GM12872 (cell line): ENCODE measurements around the gene KCNJ1.

Experiments used
- TF ChIP-seq, protein P1 (sequence below): IDR thresholded peaks from 3 replicates; pipeline ENCODE4 v1.5.1; 2011; ENCODE audit warnings: low read depth, mild to moderate bottlenecking, low read length, moderate library complexity; ENCODE audit not compliant: insufficient read depth

Gene KCNJ1

GRCh38 chr11:128843198-128843785, 23.8 kb downstream of the KCNJ1 start:
- TF ChIP-seq, protein P1, sequence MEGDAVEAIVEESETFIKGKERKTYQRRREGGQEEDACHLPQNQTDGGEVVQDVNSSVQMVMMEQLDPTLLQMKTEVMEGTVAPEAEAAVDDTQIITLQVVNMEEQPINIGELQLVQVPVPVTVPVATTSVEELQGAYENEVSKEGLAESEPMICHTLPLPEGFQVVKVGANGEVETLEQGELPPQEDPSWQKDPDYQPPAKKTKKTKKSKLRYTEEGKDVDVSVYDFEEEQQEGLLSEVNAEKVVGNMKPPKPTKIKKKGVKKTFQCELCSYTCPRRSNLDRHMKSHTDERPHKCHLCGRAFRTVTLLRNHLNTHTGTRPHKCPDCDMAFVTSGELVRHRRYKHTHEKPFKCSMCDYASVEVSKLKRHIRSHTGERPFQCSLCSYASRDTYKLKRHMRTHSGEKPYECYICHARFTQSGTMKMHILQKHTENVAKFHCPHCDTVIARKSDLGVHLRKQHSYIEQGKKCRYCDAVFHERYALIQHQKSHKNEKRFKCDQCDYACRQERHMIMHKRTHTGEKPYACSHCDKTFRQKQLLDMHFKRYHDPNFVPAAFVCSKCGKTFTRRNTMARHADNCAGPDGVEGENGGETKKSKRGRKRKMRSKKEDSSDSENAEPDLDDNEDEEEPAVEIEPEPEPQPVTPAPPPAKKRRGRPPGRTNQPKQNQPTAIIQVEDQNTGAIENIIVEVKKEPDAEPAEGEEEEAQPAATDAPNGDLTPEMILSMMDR: no peak

DNA sequence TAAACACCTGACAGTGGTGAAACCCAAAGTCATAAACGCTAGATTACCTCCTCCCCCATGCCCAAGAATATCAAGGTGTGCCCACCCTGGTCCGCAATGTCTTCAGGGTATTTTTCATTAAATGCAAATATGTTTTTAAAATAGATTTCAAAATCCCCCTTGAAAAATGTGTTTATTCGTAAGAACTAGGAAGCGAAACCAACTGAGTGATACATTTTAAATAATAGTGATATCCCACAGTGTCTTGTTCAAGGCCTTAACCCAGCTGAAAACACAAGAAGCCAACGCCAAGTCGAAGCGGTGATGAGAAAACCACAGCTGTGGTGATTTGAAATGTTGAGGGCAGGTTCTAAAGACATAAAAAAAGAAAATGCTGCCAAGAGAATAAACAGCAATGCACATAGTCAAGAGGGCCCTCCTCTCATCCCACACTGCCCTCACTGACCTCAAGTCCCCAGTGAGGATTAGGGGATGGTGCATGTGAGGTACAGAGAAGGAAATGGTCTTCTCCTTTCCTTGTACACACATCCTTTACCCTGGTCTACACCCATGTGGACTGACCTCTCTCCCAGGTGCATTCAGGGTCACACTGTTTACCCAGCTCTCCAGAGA, 25.5 kb downstream of the KCNJ1 start:
- TF ChIP-seq, protein P1: no peak

- TF ChIP-seq, protein P1: no peak
These were observed 26.3 kb downstream of the KCNJ1 start for GRCh38 chr11:128840783-128841182.

- TF ChIP-seq, protein P1: no peak
These were observed 27.0 kb downstream of the KCNJ1 start for GRCh38 chr11:128840137-128840536.

- TF ChIP-seq, protein P1: no peak
These were observed 28.0 kb downstream of the KCNJ1 start for GRCh38 chr11:128839081-128839480.

DNA sequence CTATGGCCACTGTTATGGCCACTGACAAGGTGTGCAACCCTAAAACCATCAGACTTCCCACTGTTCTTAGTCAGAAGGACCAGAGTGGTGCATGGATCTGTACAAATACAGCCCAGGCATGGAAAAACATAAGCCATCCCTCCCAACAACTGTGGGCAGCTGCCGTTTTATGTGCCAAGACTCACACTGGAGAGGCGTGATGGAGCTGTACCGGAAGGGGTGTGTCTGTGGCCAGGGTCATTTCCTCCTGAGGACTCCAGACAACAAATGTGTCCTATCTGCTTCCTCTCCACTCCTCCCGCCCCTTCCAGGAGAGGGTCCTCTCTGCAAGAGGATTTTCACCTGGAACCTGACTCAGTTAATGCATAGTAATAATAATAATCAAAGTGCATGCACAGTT, 29.5 kb downstream of the KCNJ1 start:
- TF ChIP-seq, protein P1: no peak

DNA sequence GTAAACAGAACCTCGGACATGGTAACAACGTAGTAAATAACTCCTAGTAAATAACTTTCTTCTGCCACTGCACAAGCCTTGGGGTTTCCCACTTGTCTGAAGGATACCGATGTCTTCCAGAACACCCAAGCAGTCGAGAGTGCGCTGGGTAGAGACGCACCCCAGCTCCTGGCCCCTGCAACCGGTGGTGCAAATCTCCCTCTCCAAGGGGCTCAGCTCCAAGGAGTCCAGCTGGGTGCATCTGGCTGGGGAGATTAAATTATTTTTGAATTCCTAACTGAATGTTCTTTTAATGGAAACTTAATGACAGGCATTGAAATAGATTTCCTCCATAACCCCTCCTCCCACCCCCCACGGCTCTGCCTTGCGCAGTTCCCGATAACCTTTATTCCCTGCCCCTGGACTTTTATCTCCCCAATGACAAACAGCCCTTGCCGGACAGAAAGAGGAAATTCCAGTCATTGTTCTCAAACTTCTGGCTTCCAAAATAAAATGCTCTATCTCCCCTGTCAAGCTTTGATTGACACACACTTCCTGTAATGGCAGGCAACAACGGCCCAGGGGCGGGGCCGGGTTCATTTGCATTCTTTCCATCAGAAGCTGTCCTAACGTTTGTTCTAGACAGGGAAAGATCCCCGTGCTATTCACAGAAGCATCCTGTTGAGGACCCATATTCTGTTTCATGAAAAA, 31.2 kb downstream of the KCNJ1 start:
- TF ChIP-seq, protein P1: no peak
